ENCODE data around the gene GAN.

Gene GAN

GRCh38 chr16:81314603-81315270, at the start of gene GAN:
Gene GAN (plus strand): TSS chr16:81314962. CDS start chr16:81315114, 152 bp downstream.
- FAIRE-seq (peak; percentile 97), DNase-seq (ENCODE audit: insufficient read length, low spot score) (peak; percentile 94)

DNA sequence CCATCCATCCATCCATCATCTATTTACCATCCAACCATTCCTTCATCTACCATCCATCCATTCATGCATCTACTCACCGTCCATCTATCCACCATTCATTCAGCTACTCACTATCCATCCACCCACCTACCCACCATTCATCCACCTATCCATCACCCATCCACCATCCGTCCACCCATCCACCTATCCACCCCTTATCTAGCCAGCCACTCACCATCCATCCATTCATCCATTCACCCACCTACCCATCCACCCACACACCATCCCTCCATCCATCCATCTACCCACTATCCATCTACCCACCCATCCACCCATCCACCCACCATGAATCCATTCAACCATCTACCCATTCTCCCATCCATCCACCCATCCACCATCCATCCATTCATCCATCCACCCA, 49.7 kb upstream of the GAN start:
- FAIRE-seq, result no peak
- DNase-seq (ENCODE audit: insufficient read length, low spot score), result no peak

GRCh38 chr16:81265658-81266451, 48.9 kb upstream of the GAN start:
- FAIRE-seq, result no peak
- DNase-seq (ENCODE audit: insufficient read length, low spot score), result no peak

GRCh38 chr16:81266680-81267095, 48.1 kb upstream of the GAN start:
- no peak for DNase-seq (ENCODE audit: insufficient read length, low spot score)
- no peak for FAIRE-seq

DNA sequence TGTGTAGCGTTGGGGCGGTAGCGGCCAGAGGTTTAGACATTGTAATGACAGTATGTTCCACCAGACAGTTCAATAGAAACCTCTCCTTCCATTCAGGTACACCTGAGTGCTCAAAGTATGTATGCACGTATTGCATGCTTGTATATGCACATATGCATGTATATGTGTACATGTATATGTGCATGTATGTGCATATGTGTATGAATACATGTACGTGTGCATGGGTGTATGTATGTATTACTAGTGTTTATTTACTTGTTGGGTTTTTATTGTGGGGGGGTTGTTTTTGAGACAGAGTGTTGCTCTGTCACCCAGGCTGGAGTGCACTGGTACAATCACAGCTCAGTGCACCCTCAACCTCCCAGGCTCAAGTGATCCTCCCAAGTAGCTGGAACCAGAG, 46.3 kb upstream of the GAN start:
- no peak for FAIRE-seq
- DNase-seq (ENCODE audit: insufficient read length, low spot score), result no peak

GRCh38 chr16:81273223-81273950, 41.4 kb upstream of the GAN start:
- FAIRE-seq (no peak), DNase-seq (ENCODE audit: insufficient read length, low spot score) (no peak)

GRCh38 chr16:81275064-81275532, 39.7 kb upstream of the GAN start:
- FAIRE-seq, result no peak
- no peak for DNase-seq (ENCODE audit: insufficient read length, low spot score)

- DNase-seq (ENCODE audit: insufficient read length, low spot score), result no peak
- no peak for FAIRE-seq
Measured at GRCh38 chr16:81275795-81276194, 39.0 kb upstream of the GAN start.

DNA sequence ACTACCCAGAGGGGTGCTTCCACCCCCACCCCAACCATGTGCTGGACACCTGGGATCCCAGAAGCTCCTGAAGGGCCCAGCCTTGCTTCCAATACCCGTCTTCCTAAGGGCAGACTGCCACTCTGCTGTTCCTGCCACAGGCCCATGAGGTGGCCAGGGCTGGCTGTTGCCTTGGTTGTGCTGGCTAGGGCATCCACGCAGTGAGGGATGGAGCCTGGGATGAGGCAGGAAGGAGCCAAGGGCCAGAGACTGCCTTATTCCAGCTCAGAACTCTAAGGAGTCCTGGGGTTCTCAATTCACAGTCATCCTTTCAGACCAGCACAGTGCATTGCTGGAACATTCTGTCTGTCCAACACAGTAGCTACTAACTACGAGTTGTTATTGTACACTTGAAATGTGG, 38.4 kb upstream of the GAN start:
- DNase-seq (ENCODE audit: insufficient read length, low spot score) (no peak), FAIRE-seq (no peak)

DNA sequence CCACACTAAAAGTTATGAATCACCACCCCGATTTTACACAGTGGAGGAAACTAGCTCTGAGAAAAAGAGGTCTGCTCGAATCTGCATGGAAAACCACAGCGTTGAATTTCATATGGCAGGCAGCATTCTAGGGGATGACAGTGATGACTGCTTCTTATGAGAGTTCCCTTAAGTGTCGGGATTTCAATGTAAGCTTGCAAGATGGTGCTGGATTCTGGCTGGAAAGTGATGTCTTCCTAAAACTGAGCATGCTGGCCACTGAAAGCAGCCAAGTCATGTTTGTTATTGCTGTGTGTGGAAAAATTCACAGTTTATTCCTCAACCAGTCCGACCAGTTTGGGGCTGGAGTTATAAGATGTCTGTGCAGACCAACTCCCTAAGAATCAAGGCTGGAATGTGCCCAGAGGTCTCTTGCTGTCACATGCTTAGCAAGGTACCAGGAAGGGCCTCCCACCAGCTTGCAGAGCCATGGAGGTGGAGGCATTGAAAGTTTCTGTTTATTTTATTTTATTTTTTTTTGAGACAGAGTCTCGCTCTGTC, 37.2 kb upstream of the GAN start:
- DNase-seq (ENCODE audit: insufficient read length, low spot score) (no peak), FAIRE-seq (no peak)

DNA sequence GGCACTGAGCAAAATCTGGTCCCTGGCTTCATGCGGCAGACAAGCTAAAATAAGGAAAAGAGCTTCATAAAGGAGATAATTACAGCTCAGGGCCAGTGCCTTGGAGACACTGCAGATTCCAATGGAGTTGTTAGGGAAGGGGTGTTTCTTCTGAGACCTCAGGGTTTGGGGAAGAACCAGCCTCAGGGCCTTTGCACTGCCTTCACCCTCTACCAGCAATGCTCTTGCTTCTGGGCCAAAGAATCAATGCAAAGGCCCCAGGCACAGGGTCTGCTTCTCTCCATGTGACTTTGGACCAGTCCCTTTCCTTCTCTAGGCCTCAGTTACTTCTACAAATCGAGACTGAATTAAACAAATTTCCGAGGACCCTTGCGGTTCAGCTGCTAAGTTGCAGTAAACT, 36.2 kb upstream of the GAN start:
- DNase-seq (ENCODE audit: insufficient read length, low spot score), result no peak
- FAIRE-seq, result no peak

DNA sequence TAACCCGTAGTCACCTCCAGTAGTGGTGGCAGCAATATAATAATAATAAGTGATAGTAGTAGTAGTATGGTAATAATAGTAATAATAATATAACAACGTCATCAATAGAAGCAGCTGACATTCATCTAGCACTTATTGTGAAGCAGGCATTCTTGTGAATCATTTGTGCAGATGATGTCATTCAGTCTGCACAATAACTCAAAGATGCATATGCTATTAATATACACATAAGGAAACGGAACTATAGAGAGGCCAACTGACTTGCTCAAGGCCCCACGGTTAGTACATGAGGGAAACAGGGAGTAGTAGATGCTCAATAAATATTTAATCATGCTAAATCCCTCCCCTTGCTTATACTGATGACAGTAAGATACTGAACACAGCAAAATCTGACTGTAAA, 35.4 kb upstream of the GAN start:
- DNase-seq (ENCODE audit: insufficient read length, low spot score) (no peak), FAIRE-seq (no peak)

DNA sequence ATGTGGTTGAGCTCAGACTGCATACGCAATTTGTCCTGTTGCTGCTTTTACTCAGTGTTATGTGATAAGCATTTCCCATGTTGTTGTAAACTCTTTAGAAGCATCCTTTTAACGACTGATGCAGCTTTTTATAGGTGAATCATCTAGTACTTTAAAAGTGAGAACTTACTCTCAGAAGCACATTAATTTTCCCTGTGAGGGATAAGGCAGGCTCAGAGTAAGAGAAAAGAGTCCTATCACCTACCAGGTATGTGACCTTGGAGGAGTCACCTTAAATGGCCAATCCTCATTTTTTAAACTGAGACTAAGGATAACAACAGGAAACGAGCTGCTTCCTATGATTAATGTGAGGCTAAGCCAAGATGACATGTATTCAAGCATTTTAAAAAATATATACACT, 34.4 kb upstream of the GAN start:
- DNase-seq (ENCODE audit: insufficient read length, low spot score) (no peak), FAIRE-seq (no peak)

DNA sequence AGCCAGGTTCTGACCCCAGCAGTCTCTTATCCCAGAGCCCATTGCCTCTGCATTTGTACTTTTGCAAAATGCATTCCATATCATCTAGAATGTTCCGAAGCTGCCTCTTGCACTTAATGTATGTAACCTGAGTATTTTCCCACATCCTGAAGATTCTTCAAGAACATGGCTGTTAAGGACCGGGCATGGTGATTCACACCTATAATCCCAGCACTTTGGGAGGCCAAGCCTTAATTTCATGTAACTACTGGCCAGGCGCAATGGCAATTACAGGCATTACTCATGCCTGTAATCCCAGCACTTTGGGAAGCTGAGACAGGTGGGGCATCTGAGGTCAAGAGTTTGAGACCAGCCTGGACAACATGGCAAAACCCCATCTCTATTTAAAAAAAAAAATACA, 31.7 kb upstream of the GAN start:
- DNase-seq (ENCODE audit: insufficient read length, low spot score), result no peak
- no peak for FAIRE-seq

- DNase-seq (ENCODE audit: insufficient read length, low spot score) (no peak), FAIRE-seq (no peak)
Measured at GRCh38 chr16:81284995-81285600, 29.7 kb upstream of the GAN start.

DNA sequence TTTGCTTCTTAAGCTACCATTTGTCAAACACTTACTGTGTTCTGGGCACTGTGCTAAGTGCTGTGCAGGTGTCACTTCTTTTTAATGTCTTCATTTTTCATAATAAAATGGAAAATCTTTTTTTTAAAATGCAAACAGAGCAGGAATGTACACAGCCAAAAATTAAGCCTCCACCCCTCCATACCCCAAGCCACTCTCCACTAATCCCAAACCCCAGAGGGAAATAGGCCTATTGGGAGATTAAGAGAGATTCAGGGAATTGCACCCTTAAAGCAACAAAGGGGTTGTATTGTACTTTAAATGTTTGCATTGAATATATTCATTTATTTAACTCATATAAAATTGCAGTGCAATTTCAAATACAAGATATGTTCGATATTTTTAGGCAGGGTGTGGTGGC, 28.6 kb upstream of the GAN start:
- FAIRE-seq, result no peak

GRCh38 chr16:81291117-81291516, 23.6 kb upstream of the GAN start:
- DNase-seq (ENCODE audit: insufficient read length, low spot score) (no peak), FAIRE-seq (no peak)

More for the DNA sequence above, 28.6 kb upstream of the GAN start:
- no peak for DNase-seq (ENCODE audit: insufficient read length, low spot score)

GRCh38 chr16:81292936-81293335, 21.8 kb upstream of the GAN start:
- DNase-seq (ENCODE audit: insufficient read length, low spot score), result no peak
- FAIRE-seq, result no peak

- no peak for FAIRE-seq
- DNase-seq (ENCODE audit: insufficient read length, low spot score), result no peak
Measured at GRCh38 chr16:81293909-81294802, 20.6 kb upstream of the GAN start.

DNA sequence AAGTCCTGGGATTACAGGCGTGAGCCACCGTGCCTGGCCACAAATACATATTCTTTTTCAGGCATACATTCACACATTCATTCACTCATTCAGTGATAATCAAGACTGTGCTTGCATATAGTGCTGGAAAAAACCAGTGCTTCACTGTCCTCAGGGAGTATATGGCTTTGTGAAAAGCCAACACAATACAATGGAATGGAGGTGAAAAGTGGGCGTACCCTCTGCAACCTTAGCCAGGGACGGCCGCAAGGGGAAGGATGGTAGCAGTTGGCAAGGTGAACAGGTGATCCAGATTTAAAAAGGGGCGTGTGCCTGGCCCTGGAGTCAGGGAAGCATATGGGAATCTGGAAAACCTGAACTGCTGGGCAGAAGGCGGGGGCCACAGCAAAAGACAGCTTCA, 18.1 kb upstream of the GAN start:
- FAIRE-seq (no peak), DNase-seq (ENCODE audit: insufficient read length, low spot score) (no peak)

All from GM19239 (cell line).